PC-3 (cell line): Measurements from ENCODE around the gene ECHS1. TPM values are rescaled to one million over a fixed set of nuclear protein-coding genes. Genes with fewer than 3 reads are reported as not detected.

ENCODE experiments used
- ATAC-seq: fragments of 200-7000 bp; cut with Tn5 transposase; 2 replicates; pipeline ENCODE4 v1.9.1; 2020; ENCODE audit warnings: mild to moderate bottlenecking, moderate library complexity
- BruUV-seq: library from RNA; stranded (reverse); fragments of 400-500 nt; replicated peaks from 2 replicates; lab custom pipeline; 2021; lab: Mats Ljungman, UMichigan
- CTCF ChIA-PET: fragments of 300-600 bp; sonication (Branson Sonifier 250); formaldehyde crosslinking; loops from one replicate; lab custom pipeline; 2022; ENCODE audit warnings: antibody characterized with exemption; lab: Charles Lee
- POLR2A ChIA-PET: fragments of 300-600 bp; sonication (Branson Sonifier 250); formaldehyde crosslinking; loops from one replicate; lab custom pipeline; 2022; ENCODE audit warnings: antibody characterized with exemption; ENCODE audit not compliant: unreplicated experiment; lab: Charles Lee
- DNase-seq: peaks from one replicate; pipeline ENCODE4 v3.0.0-alpha.2; 2015
- H2AFZ ChIP-seq: fragments of 300-600 bp; sonication (generic); 2 replicates; pipeline ENCODE4 v1.6.0; 2016; ENCODE audit warnings: antibody characterized with exemption, low read length
- H3F3A ChIP-seq: fragments of 300-600 bp; sonication (generic); one replicate; pipeline ENCODE4 v1.6.0; 2017; ENCODE audit warnings: antibody characterized with exemption, low read length, control low read depth, mild to moderate bottlenecking; ENCODE audit not compliant: unreplicated experiment
- H3K27ac ChIP-seq: fragments of 300-600 bp; sonication (generic); 2 replicates; pipeline ENCODE4 v1.5.1; 2016; ENCODE audit warnings: mild to moderate bottlenecking, low read length
- H3K27me3 ChIP-seq: fragments of 300-600 bp; sonication (generic); 2 replicates; pipeline ENCODE4 v1.6.1; 2016; ENCODE audit warnings: low read length, mixed read lengths
- H3K36me3 ChIP-seq: fragments of 300-600 bp; sonication (generic); 2 replicates; pipeline ENCODE4 v1.6.1; 2016; ENCODE audit warnings: low read depth, mixed run types, low read length, mixed read lengths
- H3K4me1 ChIP-seq: fragments of 300-600 bp; sonication (generic); 2 replicates; pipeline ENCODE4 v1.5.1; 2016; ENCODE audit warnings: low read length; ENCODE audit not compliant: insufficient read depth
- H3K4me2 ChIP-seq: fragments of 300-600 bp; sonication (generic); 2 replicates; pipeline ENCODE4 v1.6.0; 2016; ENCODE audit warnings: low read length
- H3K4me3 ChIP-seq: fragments of 300-600 bp; sonication (generic); 2 replicates; pipeline ENCODE4 v1.5.1; 2016; ENCODE audit warnings: mild to moderate bottlenecking, low read length, mixed read lengths
- H3K79me2 ChIP-seq: fragments of 300-600 bp; sonication (generic); 2 replicates; pipeline ENCODE4 v1.6.1; 2017; ENCODE audit warnings: low read length, mixed read lengths
- H3K9ac ChIP-seq: fragments of 300-600 bp; sonication (generic); 2 replicates; pipeline ENCODE4 v1.6.0; 2016; ENCODE audit warnings: mild to moderate bottlenecking, low read length
- H3K9me2 ChIP-seq: fragments of 300-600 bp; sonication (generic); replicated peaks from 2 replicates; pipeline ENCODE4 v1.6.1; 2016; ENCODE audit warnings: mixed run types, low read length, mixed read lengths
- H3K9me3 ChIP-seq: fragments of 300-600 bp; sonication (generic); 2 replicates; pipeline ENCODE4 v1.6.1; 2016; ENCODE audit warnings: low read length, mixed read lengths
- H4K20me1 ChIP-seq: fragments of 300-600 bp; sonication (generic); 2 replicates; pipeline ENCODE4 v1.6.1; 2016; ENCODE audit warnings: low read length, mixed read lengths
- CTCF ChIP-seq: fragments of 300-600 bp; sonication (generic); conservative IDR thresholded peaks from 2 replicates; pipeline ENCODE4 v1.5.1; 2017; ENCODE audit warnings: antibody characterized with exemption, low read depth, mild to moderate bottlenecking, low read length
- EZH2 ChIP-seq: fragments of 300-600 bp; sonication (generic); IDR thresholded peaks from one replicate; pipeline ENCODE4 v1.6.1; 2017; ENCODE audit warnings: antibody characterized with exemption, mild to moderate bottlenecking, low read length; ENCODE audit not compliant: unreplicated experiment
- EZH2phosphoT487 ChIP-seq: fragments of 300-600 bp; sonication (generic); IDR thresholded peaks from 2 replicates; pipeline ENCODE4 v1.6.1; 2018; ENCODE audit warnings: mild to moderate bottlenecking, antibody characterized with exemption, low read length, borderline replicate concordance
- intact Hi-C: fragments of 100-400 bp; cut with micrococcal nuclease; formaldehyde crosslinking; loops from 2 replicates; pipeline ENCODE4 v1.9.0; 2023
- total RNA-seq: library from RNA; depleted of rRNA; stranded (reverse); fragments of >200 nt; gene quantifications from 2 replicates; pipeline ENCODE4 v1.2.3, GENCODE V29; 2014

The ECHS1 gene
- total RNA-seq, 1 experiment from 2014 or later: 120 TPM

GRCh38 chr10:133350950-133351329 lies 22.2 kb downstream of the ECHS1 start:
- intact Hi-C loops: no loop called here
- BruUV-seq: no TSS peak
- TF ChIP-seq CTCF: no peak
- no peak for TF ChIP-seq EZH2
- no peak for TF ChIP-seq EZH2phosphoT487
- no peak overlapping the region for H3K4me3 ChIP-seq
- ChIA-PET CTCF (no interaction called here), POLR2A (no interaction called here)
- H4K20me1 ChIP-seq: no peaks in the 10 kb centered on the region
- DNase-seq: no peak
- no peaks in the 10 kb centered on the region for H3K27me3 ChIP-seq
- ATAC-seq: no peak; the same call in 1 of the 2 replicates
- H3K9me2 ChIP-seq: no peaks in the 10 kb centered on the region
- no peaks in the 10 kb centered on the region for H3K36me3 ChIP-seq
- H3K9me3 ChIP-seq: no peaks in the 10 kb centered on the region
- no peaks in the 10 kb centered on the region for H3F3A ChIP-seq
- H3K4me2 ChIP-seq: no peak overlapping the region
- no peak overlapping the region for H3K9ac ChIP-seq
- H2AFZ ChIP-seq: no peak overlapping the region
- no peaks in the 10 kb centered on the region for H3K79me2 ChIP-seq
- H3K27ac ChIP-seq: no peak overlapping the region
- H3K4me1 ChIP-seq: no peaks in the 10 kb centered on the region

- H3F3A ChIP-seq: no peaks in the 10 kb centered on the region
- no peak for DNase-seq
- H3K4me2 ChIP-seq: no peak overlapping the region
- POLR2A ChIA-PET: no interaction called here
- no peak overlapping the region for H3K9ac ChIP-seq
- H2AFZ ChIP-seq: no peak overlapping the region
- H3K27me3 ChIP-seq: no peaks in the 10 kb centered on the region
- TF ChIP-seq CTCF: no peak
- no peak for TF ChIP-seq EZH2phosphoT487
- no peak for TF ChIP-seq EZH2
- H3K9me2 ChIP-seq: no peaks in the 10 kb centered on the region
- no peaks in the 10 kb centered on the region for H3K79me2 ChIP-seq
- no peaks in the 10 kb centered on the region for H3K36me3 ChIP-seq
- no peak; the same call in 1 of the 2 replicates for ATAC-seq
- CTCF ChIA-PET: no interaction called here
- intact Hi-C loops: no loop called here
- H4K20me1 ChIP-seq: no peaks in the 10 kb centered on the region
- BruUV-seq: no TSS peak
- no peak overlapping the region for H3K4me3 ChIP-seq
- H3K9me3 ChIP-seq: no peaks in the 10 kb centered on the region
- H3K4me1 ChIP-seq: no peaks in the 10 kb centered on the region
- H3K27ac ChIP-seq: no peak overlapping the region
Observed at GRCh38 chr10:133350283-133350949, 22.7 kb downstream of the ECHS1 start.

GRCh38 chr10:133349577-133350011 lies 23.6 kb downstream of the ECHS1 start:
- ChIA-PET POLR2A (no interaction called here), CTCF (no interaction called here)
- no TSS peak for BruUV-seq
- Histone ChIP-seq H3F3A (no peaks in the 10 kb centered on the region), H3K36me3 (no peaks in the 10 kb centered on the region), H3K4me3 (no peak overlapping the region), H2AFZ (no peak overlapping the region), H3K9me2 (no peaks in the 10 kb centered on the region), H3K9me3 (no peaks in the 10 kb centered on the region), H3K27ac (no peak overlapping the region), H3K4me2 (no peak overlapping the region), H3K27me3 (no peaks in the 10 kb centered on the region), H3K9ac (no peak overlapping the region), H3K79me2 (no peaks in the 10 kb centered on the region), H3K4me1 (no peaks in the 10 kb centered on the region), H4K20me1 (no peaks in the 10 kb centered on the region)
- no peak for ATAC-seq
- no peak for DNase-seq
- intact Hi-C loops: no loop called here
- no peak for TF ChIP-seq CTCF
- no peak for TF ChIP-seq EZH2phosphoT487
- TF ChIP-seq EZH2: no peak
